IMR-90 (cell line): Measurements from ENCODE around the gene CABP1. TPM values are rescaled to one million over a fixed set of nuclear protein-coding genes. Genes with fewer than 3 reads are reported as not detected.
A peak's percentile ranks its signal among the peaks of the same experiment; 100 is the strongest.

ENCODE experiments used
- ATAC-seq: fragments of 200-7000 bp; cut with Tn5 transposase; 2 replicates; pipeline ENCODE4 v1.9.1; 2020; ENCODE audit warnings: low read depth, mild to moderate bottlenecking, moderate library complexity
- BruUV-seq: library from RNA; stranded (reverse); fragments of 400-500 nt; replicated peaks from 2 replicates; lab custom pipeline; 2021; lab: Mats Ljungman, UMichigan
- CTCF ChIA-PET: fragments of 300-600 bp; formaldehyde crosslinking; extraction: SDS; loops from one replicate; lab custom pipeline; 2021; ENCODE audit warnings: antibody characterized with exemption; lab: Yijun Ruan, JAX
- POLR2A ChIA-PET: fragments of 300-600 bp; sonication (Branson Sonifier 250); formaldehyde crosslinking; loops from one replicate; lab custom pipeline; 2022; ENCODE audit warnings: antibody characterized with exemption; ENCODE audit not compliant: unreplicated experiment; lab: Charles Lee
- DNase-seq: peaks from one replicate; pipeline ENCODE4 v3.0.0; 2013
- H2AFZ ChIP-seq: replicated peaks from 2 replicates; pipeline ENCODE3; 2013; ENCODE audit warnings: low read length, mild to moderate bottlenecking; ENCODE audit not compliant: poor library complexity
- H2AK5ac ChIP-seq: 2 replicates; pipeline ENCODE4 v1.6.1; 2013; ENCODE audit warnings: low read depth, low read length, inconsistent platforms
- H2AK9ac ChIP-seq: replicated peaks from 2 replicates; pipeline ENCODE3; 2013; ENCODE audit warnings: mild to moderate bottlenecking, low read depth, low read length, moderate library complexity; ENCODE audit not compliant: poor library complexity
- H2BK120ac ChIP-seq: 2 replicates; pipeline ENCODE4 v1.6.1; 2013; ENCODE audit warnings: low read depth, low read length, inconsistent platforms
- H2BK15ac ChIP-seq: 3 replicates; pipeline ENCODE4 v1.6.1; 2013; ENCODE audit warnings: low read depth, low read length, inconsistent platforms
- H2BK20ac ChIP-seq: 2 replicates; pipeline ENCODE4 v1.6.1; 2013; ENCODE audit warnings: low read depth, mild to moderate bottlenecking, inconsistent platforms, low read length, moderate library complexity
- H2BK5ac ChIP-seq: 2 replicates; pipeline ENCODE4 v1.6.1; 2013; ENCODE audit warnings: mild to moderate bottlenecking, low read depth, low read length, inconsistent platforms; ENCODE audit not compliant: poor library complexity, severe bottlenecking
- H3K14ac ChIP-seq: replicated peaks from 2 replicates; pipeline ENCODE4 v1.6.1; 2013; ENCODE audit warnings: low read depth, low read length, inconsistent platforms
- H3K18ac ChIP-seq: 2 replicates; pipeline ENCODE4 v1.6.1; 2013; ENCODE audit warnings: low read depth, low read length, control low read depth
- H3K23ac ChIP-seq: 2 replicates; pipeline ENCODE4 v1.6.1; 2013; ENCODE audit warnings: low read depth, low read length, inconsistent platforms
- H3K27ac ChIP-seq: 2 replicates; pipeline ENCODE4 v1.5.1; 2013; ENCODE audit warnings: mild to moderate bottlenecking, control low read depth, low read length; ENCODE audit not compliant: insufficient read depth
- H3K27me3 ChIP-seq: 2 replicates; pipeline ENCODE4 v1.6.1; 2013; ENCODE audit warnings: low read length; ENCODE audit not compliant: control insufficient read depth, insufficient read depth
- H3K36me3 ChIP-seq: 2 replicates; pipeline ENCODE4 v1.6.1; 2013; ENCODE audit warnings: low read length, mixed read lengths; ENCODE audit not compliant: control insufficient read depth, insufficient read depth
- H3K4ac ChIP-seq: 2 replicates; pipeline ENCODE4 v1.6.1; 2013; ENCODE audit warnings: low read depth, low read length, inconsistent platforms
- H3K4me1 ChIP-seq: 2 replicates; pipeline ENCODE4 v1.6.1; 2013; ENCODE audit warnings: low read length, mixed read lengths; ENCODE audit not compliant: control insufficient read depth, insufficient read depth
- H3K4me2 ChIP-seq: 2 replicates; pipeline ENCODE4 v1.6.1; 2013; ENCODE audit warnings: low read depth, mild to moderate bottlenecking, control low read depth, low read length, moderate library complexity
- H3K4me3 ChIP-seq: 2 replicates; pipeline ENCODE4 v1.5.1; 2013; ENCODE audit warnings: low read depth, mild to moderate bottlenecking, control low read depth, low read length, moderate library complexity; ENCODE audit not compliant: insufficient read depth
- H3K56ac ChIP-seq: 2 replicates; pipeline ENCODE4 v1.6.1; 2013; ENCODE audit warnings: low read length, inconsistent platforms; ENCODE audit not compliant: insufficient read depth; ENCODE audit errors: extremely low read depth
- H3K79me1 ChIP-seq, 2 experiments: 2 replicates each; pipeline ENCODE4 v1.6.1; 2013; ENCODE audit warnings: low read length in 2 of 2, inconsistent platforms in 1 of 2, low read depth in 1 of 2
- H3K9ac ChIP-seq: 2 replicates; pipeline ENCODE4 v1.6.1; 2013; ENCODE audit warnings: low read depth, low read length, control low read depth
- H3K9me1 ChIP-seq: 2 replicates; pipeline ENCODE4 v1.6.1; 2013; ENCODE audit warnings: low read length, inconsistent platforms; ENCODE audit not compliant: insufficient read depth
- H3K9me3 ChIP-seq: 2 replicates; pipeline ENCODE4 v1.6.1; 2013; ENCODE audit warnings: low read length; ENCODE audit not compliant: control insufficient read depth, insufficient read depth
- H4K20me1 ChIP-seq: 2 replicates; pipeline ENCODE4 v1.6.1; 2013; ENCODE audit warnings: low read length, inconsistent platforms; ENCODE audit not compliant: insufficient read depth
- H4K5ac ChIP-seq: 2 replicates; pipeline ENCODE4 v1.6.1; 2013; ENCODE audit warnings: mild to moderate bottlenecking, low read depth, low read length, control low read depth
- H4K8ac ChIP-seq, 2 experiments: 2 replicates each; pipeline ENCODE4 v1.6.1; 2013; ENCODE audit warnings: low read depth in 2 of 2, low read length in 2 of 2, control low read depth in 1 of 2, inconsistent platforms in 1 of 2
- H4K91ac ChIP-seq: 2 replicates; pipeline ENCODE4 v1.6.1; 2013; ENCODE audit warnings: low read depth, low read length, inconsistent platforms; ENCODE audit not compliant: insufficient read depth
- CEBPB ChIP-seq: IDR thresholded peaks from 2 replicates; pipeline ENCODE4 v1.6.1; 2012; ENCODE audit warnings: low read depth, low read length, improper control_type of control experiment
- CHD1 ChIP-seq: IDR thresholded peaks from 2 replicates; pipeline ENCODE4 v1.6.1; 2012; ENCODE audit warnings: low read depth, low read length, improper control_type of control experiment
- CTCF ChIP-seq: conservative IDR thresholded peaks from 2 replicates; pipeline ENCODE4 v1.5.1; 2012; ENCODE audit warnings: mild to moderate bottlenecking, low read depth, low read length, improper control_type of control experiment
- RFX5 ChIP-seq: IDR thresholded peaks from 2 replicates; pipeline ENCODE4 v1.8.0; 2012; ENCODE audit warnings: low read depth, mild to moderate bottlenecking, low read length, moderate library complexity
- WGBS, 2 experiments: methylation state at CpG; one replicate each; pipeline versions ENCODE4 v1.1.5 to v1.1.7; 2013; ENCODE audit warnings: missing lambda C conversion rate in 2 of 2; ENCODE audit not compliant: insufficient read length in 1 of 2; ENCODE audit errors: extremely low coverage in 2 of 2; 5-methylcytosine and 5-hydroxymethylcytosine counted together
- dilution Hi-C: fragments of 300-500 bp; cut with HindIII; formaldehyde crosslinking; loops from one replicate; pipeline ENCODE4 v1.14.3; 2018; ENCODE audit warnings: low sequenced_read_pairs; ENCODE audit not compliant: unreplicated experiment
- in situ Hi-C: fragments of 300-500 bp; cut with MboI; formaldehyde crosslinking; loops from 3 replicates; pipeline ENCODE4 v1.14.3; 2019; ENCODE audit warnings: low sequenced_read_pairs, inconsistent platforms, mixed read lengths
- intact Hi-C: fragments of 100-400 bp; cut with micrococcal nuclease; formaldehyde crosslinking; loops from 2 replicates; pipeline ENCODE4 v1.10.0; 2022
- polyA plus RNA-seq, 3 experiments: library from polyadenylated mRNA; depleted of rRNA; stranded (reverse); fragments of >200 nt; gene quantifications; 2 replicates each; pipeline ENCODE4 v1.2.3, GENCODE V29; 2012; ENCODE audit warnings: low replicate concordance in 1 of 3
- total RNA-seq: library from RNA; depleted of rRNA; stranded (reverse); fragments of >200 nt; gene quantifications from 2 replicates; pipeline ENCODE4 v1.2.3, GENCODE V29; 2012

CABP1 gene
- total and polyA plus RNA-seq, 2 of the 4 experiments (the other 2 are of a cell fraction): 0.54 to 1.1 TPM

GRCh38 chr12:120625557-120626419 lies 14.6 kb upstream of the CABP1 start (continued):
- no peak for TF ChIP-seq RFX5

DNA sequence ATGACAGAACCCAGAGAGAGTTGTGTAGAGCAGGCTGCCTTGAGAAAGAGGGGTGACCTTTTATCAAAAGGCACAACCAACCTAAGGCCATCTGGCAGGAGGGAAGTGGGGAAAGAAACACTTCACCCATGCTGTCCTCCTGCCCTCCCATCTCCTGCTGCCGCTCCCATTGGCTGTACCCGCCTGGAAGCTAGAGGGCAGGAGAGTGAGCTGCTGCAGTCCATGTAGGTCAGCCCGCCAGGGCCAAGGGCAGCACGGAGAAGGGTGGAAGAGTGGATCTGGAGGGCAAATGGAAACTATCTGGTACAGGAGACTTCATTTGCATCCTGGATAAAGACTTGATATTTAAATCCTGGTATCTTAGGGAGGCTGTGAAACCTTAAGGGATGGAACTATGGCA lies 11.5 kb upstream of the CABP1 start:
- Histone ChIP-seq H3K27me3 (peaks cover 23% of the 10 kb centered on the region), H3K27ac (no peak overlapping the region), H3K9ac (no peak overlapping the region), H3K79me1 (no peaks in the 10 kb centered on the region), H3K4ac (no peak overlapping the region), H2BK120ac (no peak overlapping the region), H3K36me3 (no peaks in the 10 kb centered on the region), H2BK15ac (no peak overlapping the region), H4K5ac (no peak overlapping the region), H3K14ac (no peak overlapping the region), H4K20me1 (no peaks in the 10 kb centered on the region; the same call in 1 of the 2 replicates), H2BK20ac (no peak overlapping the region), H3K9me3 (no peaks in the 10 kb centered on the region), H2AFZ (no peak overlapping the region), H2AK5ac (no peak overlapping the region), H3K23ac (no peak overlapping the region), H3K4me1 (no peaks in the 10 kb centered on the region), H3K9me1 (no peaks in the 10 kb centered on the region), H4K8ac (no peak overlapping the region), H2BK5ac (no peak overlapping the region), H3K18ac (no peak overlapping the region), H3K4me2 (no peak overlapping the region), H3K56ac (no peak overlapping the region), H4K91ac (no peak overlapping the region), H3K4me3 (no peak overlapping the region), H2AK9ac (no peak overlapping the region)
- in situ Hi-C loops: no loop called here
- POLR2A ChIA-PET: no interaction called here
- dilution Hi-C loops: no loop called here
- no TSS peak for BruUV-seq
- CTCF ChIA-PET: no interaction called here
- 0 out of 2 replicates have a peak, but pooled peaks have one; percentile 48 for ATAC-seq
- 44% methylated on average over 2 of the region's 4 CpGs; no CpG with 5 or more reads in 1 of the 2 experiments for WGBS, 2 experiments
- TF ChIP-seq CEBPB (no peak), CHD1 (no peak), CTCF (no peak)
- no peak for DNase-seq
- intact Hi-C loops: no loop called here
